GM23338 (cell line): ENCODE results near the gene TSPEAR. TPM values are rescaled to one million over a fixed set of nuclear protein-coding genes. Genes with fewer than 3 reads are reported as not detected.

Experiments
- ATAC-seq: fragments of 200-7000 bp; cut with Tn5 transposase; 3 replicates; pipeline ENCODE4 v1.9.1; 2020
- DNase-seq: peaks from one replicate; pipeline ENCODE4 v3.0.0-alpha.2; 2015; ENCODE audit warnings: low spot score
- H2AFZ ChIP-seq: fragments of 200-600 bp; sonication (generic); 2 replicates; pipeline ENCODE4 v1.8.0; 2016; ENCODE audit warnings: antibody characterized with exemption, mild to moderate bottlenecking, moderate library complexity
- H3F3A ChIP-seq: fragments of 200-600 bp; sonication (generic); replicated peaks from 2 replicates; pipeline ENCODE4 v1.8.0; 2017; ENCODE audit warnings: antibody characterized with exemption, mixed run types, low read depth
- H3K27ac ChIP-seq: fragments of 200-600 bp; sonication (generic); 2 replicates; pipeline ENCODE4 v1.6.1; 2016; ENCODE audit warnings: low read depth
- H3K27me3 ChIP-seq: fragments of 200-600 bp; sonication (generic); 2 replicates; pipeline ENCODE4 v1.8.0; 2016; ENCODE audit warnings: mild to moderate bottlenecking, mixed run types, moderate library complexity; ENCODE audit not compliant: insufficient read depth
- H3K36me3 ChIP-seq: fragments of 200-600 bp; sonication (generic); 2 replicates; pipeline ENCODE4 v1.8.0; 2016; ENCODE audit warnings: mild to moderate bottlenecking; ENCODE audit not compliant: insufficient read depth
- H3K4me1 ChIP-seq: fragments of 200-600 bp; sonication (generic); 2 replicates; pipeline ENCODE4 v1.8.0; 2016; ENCODE audit warnings: mild to moderate bottlenecking, moderate library complexity; ENCODE audit not compliant: insufficient read depth
- H3K4me2 ChIP-seq: fragments of 200-600 bp; sonication (generic); 2 replicates; pipeline ENCODE4 v1.7.1; 2017; ENCODE audit warnings: mixed run types
- H3K4me3 ChIP-seq: fragments of 200-600 bp; sonication (generic); 2 replicates; pipeline ENCODE4 v1.6.1; 2016; ENCODE audit warnings: mixed run types
- H3K79me2 ChIP-seq: fragments of 200-600 bp; sonication (generic); replicated peaks from 2 replicates; pipeline ENCODE4 v1.8.0; 2017; ENCODE audit warnings: mild to moderate bottlenecking; ENCODE audit not compliant: insufficient read depth
- H3K9me2 ChIP-seq: fragments of 200-600 bp; sonication (generic); 2 replicates; pipeline ENCODE4 v1.8.0; 2017; ENCODE audit not compliant: insufficient read depth
- H4K20me1 ChIP-seq: fragments of 200-600 bp; sonication (generic); replicated peaks from 2 replicates; pipeline ENCODE4 v1.8.0; 2017; ENCODE audit warnings: mild to moderate bottlenecking; ENCODE audit not compliant: insufficient read depth
- H3K27ac Mint-ChIP-seq: 2 replicates; pipeline ENCODE4 v1.8.0; 2020; ENCODE audit warnings: inconsistent platforms, mild to moderate bottlenecking, moderate library complexity, mixed read lengths
- H3K27me3 Mint-ChIP-seq: 3 replicates; pipeline ENCODE4 v1.8.0; 2022; ENCODE audit warnings: low read depth, mild to moderate bottlenecking, moderate library complexity, mixed read lengths, inconsistent platforms; ENCODE audit not compliant: insufficient read depth, poor library complexity
- H3K36me3 Mint-ChIP-seq: 3 replicates; pipeline ENCODE4 v1.8.0; 2021; ENCODE audit warnings: low read depth, mild to moderate bottlenecking, inconsistent platforms, moderate library complexity, mixed read lengths
- H3K4me1 Mint-ChIP-seq: 3 replicates; pipeline ENCODE4 v1.8.0; 2020; ENCODE audit warnings: mild to moderate bottlenecking, inconsistent platforms, mixed read lengths
- H3K4me3 Mint-ChIP-seq: 3 replicates; pipeline ENCODE4 v1.8.0; 2021; ENCODE audit warnings: moderate library complexity, mild to moderate bottlenecking, inconsistent platforms, mixed read lengths
- H3K9me3 Mint-ChIP-seq: 3 replicates; pipeline ENCODE4 v1.8.0; 2020; ENCODE audit warnings: moderate library complexity, mild to moderate bottlenecking, inconsistent platforms, mixed read lengths
- CREB1 ChIP-seq: fragments of 250-450 bp; sonication (Bioruptor Pico); IDR thresholded peaks from 2 replicates; pipeline ENCODE4 v1.5.0; 2020; ENCODE audit warnings: low read depth, mild to moderate bottlenecking, moderate library complexity
- EZH2 ChIP-seq: fragments of 200-600 bp; sonication (generic); IDR thresholded peaks from one replicate; pipeline ENCODE4 v1.8.0; 2017; ENCODE audit warnings: antibody characterized with exemption, mild to moderate bottlenecking, low read depth; ENCODE audit not compliant: unreplicated experiment
- EZH2phosphoT487 ChIP-seq: fragments of 200-600 bp; sonication (generic); IDR thresholded peaks from one replicate; pipeline ENCODE4 v1.8.1; 2018; ENCODE audit warnings: antibody characterized with exemption; ENCODE audit not compliant: unreplicated experiment
- JUNB ChIP-seq: IDR thresholded peaks from one replicate; pipeline ENCODE4 v1.6.1; 2016; ENCODE audit warnings: antibody characterized with exemption; ENCODE audit not compliant: unreplicated experiment
- NANOG ChIP-seq: IDR thresholded peaks from 2 replicates; pipeline ENCODE4 v1.6.1; 2016; ENCODE audit warnings: antibody characterized with exemption, borderline replicate concordance
- POLR2AphosphoS5 ChIP-seq: IDR thresholded peaks from 2 replicates; pipeline ENCODE4 v1.6.1; 2016; ENCODE audit warnings: antibody characterized with exemption, low read depth
- STAT1 ChIP-seq: IDR thresholded peaks from one replicate; pipeline ENCODE4 v1.6.1; 2016; ENCODE audit warnings: antibody characterized with exemption; ENCODE audit not compliant: unreplicated experiment
- ZNF114 ChIP-seq: fragments of 250-450 bp; sonication (Bioruptor Pico); IDR thresholded peaks from 2 replicates; pipeline ENCODE4 v1.5.0; 2020; ENCODE audit warnings: mild to moderate bottlenecking, moderate library complexity
- polyA plus RNA-seq: library from polyadenylated mRNA; unstranded; fragments of >200 nt; fragmentation: Nextera tagmentation; extraction: Ambion mirVana; gene quantifications from 2 replicates; pipeline ENCODE4 v1.2.1, GENCODE V29; 2016
- total RNA-seq: library from RNA; depleted of rRNA; stranded (reverse); fragments of >200 nt; shearing (Covaris generic); gene quantifications from 2 replicates; pipeline ENCODE4 v1.2.3, GENCODE V29; 2014
- TF ChIP-seq, protein P1 (sequence below): IDR thresholded peaks from one replicate; pipeline ENCODE4 v1.6.1; 2018; ENCODE audit warnings: antibody characterized with exemption; ENCODE audit not compliant: unreplicated experiment
- TF ChIP-seq, protein P2 (sequence below), 2 experiments: fragments of 200-600 bp in 1 of 2; sonication (generic) in 1 of 2; conservative IDR thresholded peaks; 2 replicates each; pipeline versions ENCODE4 v1.5.1 to v1.6.1; 2016 to 2017; ENCODE audit warnings: antibody characterized with exemption in 2 of 2, low read depth in 2 of 2, mild to moderate bottlenecking in 2 of 2, moderate library complexity in 1 of 2
- TF ChIP-seq, protein P3 (sequence below): IDR thresholded peaks from 2 replicates; pipeline ENCODE4 v1.6.1; 2016; ENCODE audit warnings: antibody characterized with exemption

The TSPEAR gene
- total and polyA plus RNA-seq, 2 experiments from 2014 or later = 0.35 to 0.92 TPM

DNA sequence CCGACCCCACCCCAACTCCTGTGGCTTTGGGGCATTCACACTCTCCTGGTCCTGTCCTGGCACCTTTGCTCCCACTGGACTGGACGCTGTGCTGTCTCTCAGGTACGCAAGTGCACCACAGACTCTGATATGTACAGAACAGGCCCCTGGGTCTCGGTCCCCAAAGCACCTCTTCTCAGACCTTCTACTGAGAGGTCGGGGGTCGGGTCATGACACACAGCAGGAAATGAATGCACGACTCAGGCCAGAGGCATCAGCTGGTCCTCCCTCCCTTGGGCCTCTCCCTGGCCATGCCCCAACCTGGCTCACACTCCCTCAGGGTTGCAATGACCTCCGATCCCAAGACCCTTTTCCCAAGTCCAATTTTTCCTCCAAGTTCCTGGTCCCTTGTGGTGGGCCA is 16.2 kb downstream of the TSPEAR start:
- H3K4me2 ChIP-seq = no peak overlapping the region
- peaks cover 12% of the 10 kb centered on the region for H3K27me3 Mint-ChIP-seq
- H3F3A ChIP-seq = no peaks in the 10 kb centered on the region
- peaks cover 44% of the 10 kb centered on the region for H3K4me1 Mint-ChIP-seq
- H2AFZ ChIP-seq = no peak overlapping the region
- H3K4me1 ChIP-seq = peaks cover 11% of the 10 kb centered on the region; the same call in 1 of the 2 replicates
- no peak overlapping the region for H3K4me3 Mint-ChIP-seq
- H3K9me3 Mint-ChIP-seq = peaks cover 19% of the 10 kb centered on the region; the same call in 2 of the 3 replicates
- DNase-seq = no peak
- H3K36me3 ChIP-seq = no peaks in the 10 kb centered on the region; the same call in 1 of the 2 replicates
- H3K36me3 Mint-ChIP-seq = peaks cover 17% of the 10 kb centered on the region; the same call in 1 of the 3 replicates
- H4K20me1 ChIP-seq = no peaks in the 10 kb centered on the region
- no peak overlapping the region for H3K4me3 ChIP-seq
- no peak overlapping the region for H3K27ac ChIP-seq
- no peaks in the 10 kb centered on the region for H3K9me2 ChIP-seq
- H3K79me2 ChIP-seq = no peaks in the 10 kb centered on the region
- ATAC-seq = no peak
- H3K27ac Mint-ChIP-seq = no peak overlapping the region
- TF ChIP-seq JUNB = no peak
- no peak for TF ChIP-seq NANOG
- TF ChIP-seq, protein P1, sequence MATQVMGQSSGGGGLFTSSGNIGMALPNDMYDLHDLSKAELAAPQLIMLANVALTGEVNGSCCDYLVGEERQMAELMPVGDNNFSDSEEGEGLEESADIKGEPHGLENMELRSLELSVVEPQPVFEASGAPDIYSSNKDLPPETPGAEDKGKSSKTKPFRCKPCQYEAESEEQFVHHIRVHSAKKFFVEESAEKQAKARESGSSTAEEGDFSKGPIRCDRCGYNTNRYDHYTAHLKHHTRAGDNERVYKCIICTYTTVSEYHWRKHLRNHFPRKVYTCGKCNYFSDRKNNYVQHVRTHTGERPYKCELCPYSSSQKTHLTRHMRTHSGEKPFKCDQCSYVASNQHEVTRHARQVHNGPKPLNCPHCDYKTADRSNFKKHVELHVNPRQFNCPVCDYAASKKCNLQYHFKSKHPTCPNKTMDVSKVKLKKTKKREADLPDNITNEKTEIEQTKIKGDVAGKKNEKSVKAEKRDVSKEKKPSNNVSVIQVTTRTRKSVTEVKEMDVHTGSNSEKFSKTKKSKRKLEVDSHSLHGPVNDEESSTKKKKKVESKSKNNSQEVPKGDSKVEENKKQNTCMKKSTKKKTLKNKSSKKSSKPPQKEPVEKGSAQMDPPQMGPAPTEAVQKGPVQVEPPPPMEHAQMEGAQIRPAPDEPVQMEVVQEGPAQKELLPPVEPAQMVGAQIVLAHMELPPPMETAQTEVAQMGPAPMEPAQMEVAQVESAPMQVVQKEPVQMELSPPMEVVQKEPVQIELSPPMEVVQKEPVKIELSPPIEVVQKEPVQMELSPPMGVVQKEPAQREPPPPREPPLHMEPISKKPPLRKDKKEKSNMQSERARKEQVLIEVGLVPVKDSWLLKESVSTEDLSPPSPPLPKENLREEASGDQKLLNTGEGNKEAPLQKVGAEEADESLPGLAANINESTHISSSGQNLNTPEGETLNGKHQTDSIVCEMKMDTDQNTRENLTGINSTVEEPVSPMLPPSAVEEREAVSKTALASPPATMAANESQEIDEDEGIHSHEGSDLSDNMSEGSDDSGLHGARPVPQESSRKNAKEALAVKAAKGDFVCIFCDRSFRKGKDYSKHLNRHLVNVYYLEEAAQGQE = no peak
- no peak for TF ChIP-seq EZH2
- no peak for TF ChIP-seq STAT1
- TF ChIP-seq ZNF114 (CRISPR knock-in tag) = no peak
- no peak for TF ChIP-seq EZH2phosphoT487
- TF ChIP-seq, protein P2, sequence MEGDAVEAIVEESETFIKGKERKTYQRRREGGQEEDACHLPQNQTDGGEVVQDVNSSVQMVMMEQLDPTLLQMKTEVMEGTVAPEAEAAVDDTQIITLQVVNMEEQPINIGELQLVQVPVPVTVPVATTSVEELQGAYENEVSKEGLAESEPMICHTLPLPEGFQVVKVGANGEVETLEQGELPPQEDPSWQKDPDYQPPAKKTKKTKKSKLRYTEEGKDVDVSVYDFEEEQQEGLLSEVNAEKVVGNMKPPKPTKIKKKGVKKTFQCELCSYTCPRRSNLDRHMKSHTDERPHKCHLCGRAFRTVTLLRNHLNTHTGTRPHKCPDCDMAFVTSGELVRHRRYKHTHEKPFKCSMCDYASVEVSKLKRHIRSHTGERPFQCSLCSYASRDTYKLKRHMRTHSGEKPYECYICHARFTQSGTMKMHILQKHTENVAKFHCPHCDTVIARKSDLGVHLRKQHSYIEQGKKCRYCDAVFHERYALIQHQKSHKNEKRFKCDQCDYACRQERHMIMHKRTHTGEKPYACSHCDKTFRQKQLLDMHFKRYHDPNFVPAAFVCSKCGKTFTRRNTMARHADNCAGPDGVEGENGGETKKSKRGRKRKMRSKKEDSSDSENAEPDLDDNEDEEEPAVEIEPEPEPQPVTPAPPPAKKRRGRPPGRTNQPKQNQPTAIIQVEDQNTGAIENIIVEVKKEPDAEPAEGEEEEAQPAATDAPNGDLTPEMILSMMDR (conservative IDR thresholded peaks at IDR 0.05; ENCODE audit: low read depth in 2 of 2) = no peak
- TF ChIP-seq, protein P3, sequence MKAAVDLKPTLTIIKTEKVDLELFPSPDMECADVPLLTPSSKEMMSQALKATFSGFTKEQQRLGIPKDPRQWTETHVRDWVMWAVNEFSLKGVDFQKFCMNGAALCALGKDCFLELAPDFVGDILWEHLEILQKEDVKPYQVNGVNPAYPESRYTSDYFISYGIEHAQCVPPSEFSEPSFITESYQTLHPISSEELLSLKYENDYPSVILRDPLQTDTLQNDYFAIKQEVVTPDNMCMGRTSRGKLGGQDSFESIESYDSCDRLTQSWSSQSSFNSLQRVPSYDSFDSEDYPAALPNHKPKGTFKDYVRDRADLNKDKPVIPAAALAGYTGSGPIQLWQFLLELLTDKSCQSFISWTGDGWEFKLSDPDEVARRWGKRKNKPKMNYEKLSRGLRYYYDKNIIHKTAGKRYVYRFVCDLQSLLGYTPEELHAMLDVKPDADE = no peak
- TF ChIP-seq CREB1 = no peak
- TF ChIP-seq POLR2AphosphoS5 = no peak
- no peaks in the 10 kb centered on the region for H3K27me3 ChIP-seq
